ENCODE measurements around the gene SHPK. TPM values are rescaled to one million over a fixed set of nuclear protein-coding genes. Genes with fewer than 3 reads are reported as not detected.
"Not testable (repeated sequence)": the region's sequence is repeated elsewhere in the genome, so short reads cannot be mapped to it uniquely, and the experiment has no call there.

SHPK gene
- total RNA-seq, 2 donors from 2014 or later: 35.2 to 46.4 TPM

DNA sequence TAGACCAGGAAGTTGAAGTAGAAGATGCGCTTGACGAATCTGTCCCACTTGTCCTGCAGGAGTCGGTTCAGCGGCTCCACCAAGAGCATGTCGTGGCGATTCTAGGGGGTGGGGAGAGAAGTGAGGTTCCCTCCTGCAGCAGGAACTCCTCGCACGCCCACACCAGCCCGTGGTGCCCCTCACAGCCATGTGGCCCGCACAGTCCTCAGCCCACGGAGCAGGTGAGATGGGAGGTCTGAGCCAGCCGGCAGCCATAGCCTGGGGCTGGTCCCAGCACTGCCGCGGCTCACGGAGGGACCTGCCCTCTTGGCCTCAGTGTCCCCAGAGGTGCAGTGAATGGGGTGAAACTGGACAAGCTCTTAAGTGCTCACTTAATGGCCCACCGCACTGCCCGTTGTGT, 50.2 kb downstream of the SHPK start:
- no peak overlapping the region for H3K4me3 Mint-ChIP-seq
- Histone ChIP-seq H3K27me3 (ENCODE audit: control insufficient read depth, insufficient read depth, low read length, poor library complexity, severe bottlenecking) (no peaks in the 10 kb centered on the region), H3K27ac (ENCODE audit: low read depth, low read length) (no peak overlapping the region), H3K4me3 (ENCODE audit: low read length) (no peak overlapping the region), H3K9me3 (ENCODE audit: control insufficient read depth, low read length) (no peaks in the 10 kb centered on the region), H3K4me1 (ENCODE audit: control insufficient read depth, insufficient read depth, low read length) (no peaks in the 10 kb centered on the region), H3K9ac (ENCODE audit: extremely low read depth, low read length, poor library complexity, severe bottlenecking) (no peak overlapping the region), H3K36me3 (ENCODE audit: control insufficient read depth, insufficient read depth, low read length) (peaks cover 12% of the 10 kb centered on the region)
- peaks cover 37% of the 10 kb centered on the region for H3K36me3 Mint-ChIP-seq (ENCODE audit: low read depth)
- no peak overlapping the region for H3K27ac Mint-ChIP-seq
- H3K27me3 Mint-ChIP-seq (ENCODE audit: insufficient read depth): no peaks in the 10 kb centered on the region
- TF ChIP-seq, protein P1, sequence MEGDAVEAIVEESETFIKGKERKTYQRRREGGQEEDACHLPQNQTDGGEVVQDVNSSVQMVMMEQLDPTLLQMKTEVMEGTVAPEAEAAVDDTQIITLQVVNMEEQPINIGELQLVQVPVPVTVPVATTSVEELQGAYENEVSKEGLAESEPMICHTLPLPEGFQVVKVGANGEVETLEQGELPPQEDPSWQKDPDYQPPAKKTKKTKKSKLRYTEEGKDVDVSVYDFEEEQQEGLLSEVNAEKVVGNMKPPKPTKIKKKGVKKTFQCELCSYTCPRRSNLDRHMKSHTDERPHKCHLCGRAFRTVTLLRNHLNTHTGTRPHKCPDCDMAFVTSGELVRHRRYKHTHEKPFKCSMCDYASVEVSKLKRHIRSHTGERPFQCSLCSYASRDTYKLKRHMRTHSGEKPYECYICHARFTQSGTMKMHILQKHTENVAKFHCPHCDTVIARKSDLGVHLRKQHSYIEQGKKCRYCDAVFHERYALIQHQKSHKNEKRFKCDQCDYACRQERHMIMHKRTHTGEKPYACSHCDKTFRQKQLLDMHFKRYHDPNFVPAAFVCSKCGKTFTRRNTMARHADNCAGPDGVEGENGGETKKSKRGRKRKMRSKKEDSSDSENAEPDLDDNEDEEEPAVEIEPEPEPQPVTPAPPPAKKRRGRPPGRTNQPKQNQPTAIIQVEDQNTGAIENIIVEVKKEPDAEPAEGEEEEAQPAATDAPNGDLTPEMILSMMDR (conservative IDR thresholded peaks at IDR 0.05): no peak
- peak; percentile 43 for DNase-seq
- WGBS, 2 experiments (ENCODE audit: insufficient coverage in 1 of 2, insufficient read length in 1 of 2): 95 to 98% methylated on average over 8 to 17 of the region's 17 CpGs
- H3K9me3 Mint-ChIP-seq: no peaks in the 10 kb centered on the region
- no peaks in the 10 kb centered on the region for H3K4me1 Mint-ChIP-seq

DNA sequence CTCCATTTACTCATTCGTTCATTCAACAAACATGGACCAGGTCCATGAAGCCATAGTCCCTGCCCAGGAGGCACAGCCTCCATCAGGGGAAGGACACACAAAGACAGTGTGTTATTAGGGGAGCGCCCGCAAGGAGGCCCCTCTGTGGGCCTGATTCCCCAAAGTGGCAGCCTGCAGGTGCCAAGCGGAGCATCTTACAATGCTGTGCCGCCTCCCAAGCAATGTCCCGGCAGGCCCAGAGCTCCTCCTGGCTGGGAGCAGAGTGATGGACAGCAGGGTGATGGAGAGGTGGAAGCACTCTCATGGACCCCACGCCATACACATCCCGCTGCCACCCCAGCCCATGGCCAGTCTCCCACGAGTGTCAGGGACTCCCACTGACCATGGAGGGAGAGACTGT, 52.6 kb downstream of the SHPK start:
- peaks cover 41% of the 10 kb centered on the region for H3K36me3 Mint-ChIP-seq (ENCODE audit: low read depth)
- 93 to 96% methylated on average over 6 to 9 of the region's 9 CpGs for WGBS, 2 experiments (ENCODE audit: insufficient coverage in 1 of 2, insufficient read length in 1 of 2)
- no peaks in the 10 kb centered on the region for H3K9me3 Mint-ChIP-seq

DNA sequence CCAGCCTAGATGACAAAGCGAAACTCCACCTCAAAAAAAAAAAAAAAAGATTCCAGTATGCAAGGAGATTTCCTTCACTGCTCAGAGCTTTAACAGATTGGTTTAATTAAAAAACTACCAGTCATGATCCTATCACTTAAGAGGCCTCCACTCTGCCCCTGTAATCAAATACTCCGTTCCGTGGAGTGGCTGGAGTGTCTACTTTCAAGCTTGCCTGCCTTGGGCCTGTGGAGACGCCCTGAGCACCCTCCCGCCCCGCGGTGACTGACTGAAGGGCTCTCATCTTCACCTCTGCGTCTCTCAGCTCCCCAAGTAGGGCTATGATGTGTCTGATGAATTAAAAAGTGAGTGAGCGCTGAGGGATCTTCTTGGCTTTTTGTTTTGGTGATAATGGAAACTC, 53.1 kb downstream of the SHPK start:
- no peaks in the 10 kb centered on the region for H3K9me3 Mint-ChIP-seq
- H3K4me1 ChIP-seq (ENCODE audit: control insufficient read depth, insufficient read depth, low read length): no peaks in the 10 kb centered on the region
- no peak overlapping the region for H3K4me3 Mint-ChIP-seq
- no peak overlapping the region for H3K27ac Mint-ChIP-seq
- TF ChIP-seq, protein P1 (conservative IDR thresholded peaks at IDR 0.05): no peak
- H3K27me3 ChIP-seq (ENCODE audit: control insufficient read depth, insufficient read depth, low read length, poor library complexity, severe bottlenecking): no peaks in the 10 kb centered on the region
- no peak for DNase-seq
- no peak overlapping the region for H3K27ac ChIP-seq (ENCODE audit: low read depth, low read length)
- 94 to 97% methylated on average over 6 to 9 of the region's 9 CpGs for WGBS, 2 experiments (ENCODE audit: insufficient coverage in 1 of 2, insufficient read length in 1 of 2)
- peaks cover 41% of the 10 kb centered on the region for H3K36me3 Mint-ChIP-seq (ENCODE audit: low read depth)
- no peaks in the 10 kb centered on the region for H3K27me3 Mint-ChIP-seq (ENCODE audit: insufficient read depth)
- H3K36me3 ChIP-seq (ENCODE audit: control insufficient read depth, insufficient read depth, low read length): peaks cover 21% of the 10 kb centered on the region
- no peak overlapping the region for H3K4me3 ChIP-seq (ENCODE audit: low read length)
- no peaks in the 10 kb centered on the region for H3K4me1 Mint-ChIP-seq
- H3K9me3 ChIP-seq (ENCODE audit: control insufficient read depth, low read length): no peaks in the 10 kb centered on the region
- no peak overlapping the region for H3K9ac ChIP-seq (ENCODE audit: extremely low read depth, low read length, poor library complexity, severe bottlenecking)

More for the DNA sequence above, 52.6 kb downstream of the SHPK start:
- Mint-ChIP-seq H3K27ac (no peak overlapping the region), H3K4me1 (no peaks in the 10 kb centered on the region), H3K4me3 (no peak overlapping the region), H3K27me3 (ENCODE audit: insufficient read depth) (no peaks in the 10 kb centered on the region)
- no peaks in the 10 kb centered on the region for H3K27me3 ChIP-seq (ENCODE audit: control insufficient read depth, insufficient read depth, low read length, poor library complexity, severe bottlenecking)
- no peak overlapping the region for H3K9ac ChIP-seq (ENCODE audit: extremely low read depth, low read length, poor library complexity, severe bottlenecking)
- TF ChIP-seq, protein P1 (conservative IDR thresholded peaks at IDR 0.05): peak; percentile 17
- peaks cover 20% of the 10 kb centered on the region for H3K36me3 ChIP-seq (ENCODE audit: control insufficient read depth, insufficient read depth, low read length)
- H3K4me3 ChIP-seq (ENCODE audit: low read length): no peak overlapping the region
- peak; percentile 50 for DNase-seq
- H3K4me1 ChIP-seq (ENCODE audit: control insufficient read depth, insufficient read depth, low read length): no peaks in the 10 kb centered on the region
- H3K9me3 ChIP-seq (ENCODE audit: control insufficient read depth, low read length): no peaks in the 10 kb centered on the region
- H3K27ac ChIP-seq (ENCODE audit: low read depth, low read length): no peak overlapping the region

DNA sequence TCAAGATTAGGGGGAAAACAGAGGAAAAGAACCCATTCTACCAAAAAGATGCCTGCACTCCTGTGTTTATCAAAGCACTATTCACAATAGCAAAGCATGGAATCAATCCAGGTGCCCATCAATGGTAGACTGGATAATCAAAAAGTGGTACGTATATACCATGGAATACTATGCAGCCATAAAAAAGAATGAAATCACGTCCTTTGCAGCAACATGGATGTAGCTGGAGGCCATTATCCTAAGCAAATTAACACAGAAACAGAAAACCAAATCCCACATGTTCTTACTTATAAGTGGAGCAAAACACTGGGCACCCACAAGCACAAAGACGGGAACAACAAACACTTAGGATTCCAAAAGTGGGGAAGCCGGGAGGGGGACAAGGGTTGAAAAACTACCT, 57.4 kb downstream of the SHPK start:
- H3K27ac ChIP-seq (ENCODE audit: low read depth, low read length); H3K4me1 ChIP-seq (ENCODE audit: control insufficient read depth, insufficient read depth, low read length); H3K27me3 ChIP-seq (ENCODE audit: control insufficient read depth, insufficient read depth, low read length, poor library complexity, severe bottlenecking); H3K4me3 ChIP-seq (ENCODE audit: low read length); H3K9ac ChIP-seq (ENCODE audit: extremely low read depth, low read length, poor library complexity, severe bottlenecking); H3K27ac Mint-ChIP-seq; H3K4me1 Mint-ChIP-seq; DNase-seq; H3K27me3 Mint-ChIP-seq (ENCODE audit: insufficient read depth); H3K9me3 Mint-ChIP-seq; H3K9me3 ChIP-seq (ENCODE audit: control insufficient read depth, low read length); H3K4me3 Mint-ChIP-seq: not testable (repeated sequence)
- 94 to 99% methylated on average over 3 to 4 of the region's 4 CpGs for WGBS, 2 experiments (ENCODE audit: insufficient coverage in 1 of 2, insufficient read length in 1 of 2)
- peaks cover 51% of the 10 kb centered on the region for H3K36me3 Mint-ChIP-seq (ENCODE audit: low read depth)
- peaks cover 18% of the 10 kb centered on the region for H3K36me3 ChIP-seq (ENCODE audit: control insufficient read depth, insufficient read depth, low read length)
